Left cardiac atrium (tissue), 4 donors: ENCODE data around the gene IL22. TPM values are rescaled to one million over a fixed set of nuclear protein-coding genes. Genes with fewer than 3 reads are reported as not detected.

Source experiments
- ATAC-seq, 2 donors: fragments of 200-7000 bp; cut with Tn5 transposase; one replicate each; pipeline ENCODE4 v1.9.1; 2020; ENCODE audit warnings: mild to moderate bottlenecking in 2 of 2, moderate library complexity in 2 of 2
- DNase-seq: peaks from one replicate; pipeline ENCODE4 v3.0.0-alpha.2; 2020
- intact Hi-C, 2 donors: fragments of 100-400 bp; cut with DNase I; formaldehyde crosslinking; loops; one replicate each; pipeline versions ENCODE4 v1.14.1 to v1.15.1; 2022 to 2023
- total RNA-seq, 2 donors: library from RNA; stranded (reverse); fragmentation: NEBNext Ultra II Directional; extraction: Animal tissue kit (Norgen Biotek cat#: 25700); gene quantifications; one replicate each; pipeline ENCODE4 v1.2.1, GENCODE V29; 2021
- donor health status: DM: no; HTN: yes; CAD: no.
- donor health status: DM: no; HTN: yes; CAD: no; lungs with severe emphysema.
- donor health status: DM: yes; HTN: yes; CAD: no.
- donor health status: Dilated cardiomyopathy.

Gene IL22
- total RNA-seq, 2 donors from 2014 or later: not detected

DNA sequence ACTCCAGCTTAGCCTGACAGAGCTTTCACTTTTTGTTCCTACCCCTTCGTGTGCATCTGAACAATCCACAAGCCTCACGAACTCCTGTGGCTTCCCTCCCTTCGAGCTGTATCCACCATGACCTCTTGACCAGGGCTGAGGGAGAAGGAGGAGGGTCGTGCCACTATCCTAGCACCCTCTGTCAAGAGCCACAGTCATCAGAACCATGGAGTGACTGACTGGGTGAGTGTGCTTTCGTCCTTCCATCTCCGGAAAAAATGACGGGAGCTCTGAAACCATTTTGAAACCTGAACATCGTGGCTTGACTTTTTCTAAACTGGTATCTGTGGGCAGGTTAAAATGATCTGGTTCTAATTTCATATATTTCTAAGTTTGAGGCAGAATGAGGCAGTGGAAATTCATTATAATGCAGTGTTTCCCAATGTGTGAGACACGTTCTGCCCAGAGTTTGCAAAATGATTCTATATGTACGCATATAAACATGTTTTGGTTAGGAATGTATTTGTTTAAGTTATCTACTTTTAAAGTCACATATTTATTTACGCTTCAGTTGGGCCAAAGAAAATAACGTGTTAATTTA, 54.8 kb downstream of the IL22 start:
- DNase-seq: no peak
- no peak for ATAC-seq
- intact Hi-C loops: no loop called here

Other genes with a start within 250 kb of the IL22 start
- gene IFNG, start 93.9 kb downstream of the IL22 start, total RNA-seq: not detected
- gene IL26, start 27.8 kb downstream of the IL22 start, total RNA-seq: not detected
- 10 to 100 TPM in 1 of 2 donors, 1 to 10 TPM in 1; 8.6 to 10.2 TPM for gene MDM1, start 78.8 kb upstream of the IL22 start, total RNA-seq